HepG2 (cell line): ENCODE results near the gene PPAN.

Source experiments
- CTCF ChIP-seq: sonication (generic); formaldehyde crosslinking; IDR thresholded peaks from 2 replicates; pipeline ENCODE4 v1.5.0; 2020; ENCODE audit warnings: mild to moderate bottlenecking, missing genetic modification reagents, moderate library complexity
- JUND ChIP-seq: sonication (generic); formaldehyde crosslinking; IDR thresholded peaks from 2 replicates; pipeline ENCODE4 v1.8.0; 2022; ENCODE audit warnings: mild to moderate bottlenecking, missing genetic modification reagents
- SIN3A ChIP-seq: IDR thresholded peaks from 2 replicates; pipeline ENCODE4 v1.6.1; 2011; ENCODE audit warnings: low read depth, mild to moderate bottlenecking, control low read depth, low read length, borderline replicate concordance
- SUZ12 ChIP-seq: fragments of 150-350 bp; IDR thresholded peaks from 2 replicates; pipeline ENCODE4 v1.6.1; 2014; ENCODE audit warnings: low read depth, low read length
- TF ChIP-seq, protein P1 (sequence below): sonication (generic); formaldehyde crosslinking; IDR thresholded peaks from 2 replicates; pipeline ENCODE4 v1.4.0; 2020; ENCODE audit warnings: mild to moderate bottlenecking, missing genetic modification reagents

DNA sequence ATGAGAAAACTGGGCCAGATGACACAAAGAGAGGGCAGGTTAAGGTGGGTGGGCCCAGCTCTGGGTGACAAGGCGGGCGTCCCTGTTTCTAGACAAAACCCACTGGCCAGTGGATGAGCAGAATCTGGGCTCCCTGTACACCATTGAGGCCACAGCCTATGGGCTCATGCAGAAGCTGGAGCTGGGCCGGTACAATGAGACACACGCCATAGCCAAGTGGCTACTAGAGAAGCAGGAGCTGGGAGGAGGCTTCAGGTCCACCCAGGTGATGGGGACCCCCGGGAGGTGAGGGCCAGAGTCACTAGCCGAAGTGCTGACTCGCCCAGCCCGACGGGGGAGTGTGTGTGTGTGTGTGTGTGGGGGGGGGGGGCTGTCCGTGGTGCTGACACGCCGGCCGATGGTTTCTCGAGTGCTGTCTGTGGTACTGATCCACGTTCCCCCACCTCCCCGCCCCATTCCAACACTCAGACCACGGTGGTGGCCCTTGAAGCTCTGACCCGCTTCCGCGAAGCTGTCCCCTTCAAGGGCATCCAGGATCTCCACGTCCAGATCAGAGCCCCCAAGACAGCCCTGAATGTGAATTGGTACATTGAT lies 44.3 kb upstream of the PPAN start:
- TF ChIP-seq CTCF = no peak
- TF ChIP-seq, protein P1, sequence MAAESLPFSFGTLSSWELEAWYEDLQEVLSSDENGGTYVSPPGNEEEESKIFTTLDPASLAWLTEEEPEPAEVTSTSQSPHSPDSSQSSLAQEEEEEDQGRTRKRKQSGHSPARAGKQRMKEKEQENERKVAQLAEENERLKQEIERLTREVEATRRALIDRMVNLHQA = no peak
- no peak for TF ChIP-seq SUZ12
- no peak for TF ChIP-seq JUND
- no peak for TF ChIP-seq SIN3A
